ENCODE results near the gene SSH3.
A peak's percentile ranks its signal among the peaks of the same experiment; 100 is the strongest.

Gene SSH3, protein sequence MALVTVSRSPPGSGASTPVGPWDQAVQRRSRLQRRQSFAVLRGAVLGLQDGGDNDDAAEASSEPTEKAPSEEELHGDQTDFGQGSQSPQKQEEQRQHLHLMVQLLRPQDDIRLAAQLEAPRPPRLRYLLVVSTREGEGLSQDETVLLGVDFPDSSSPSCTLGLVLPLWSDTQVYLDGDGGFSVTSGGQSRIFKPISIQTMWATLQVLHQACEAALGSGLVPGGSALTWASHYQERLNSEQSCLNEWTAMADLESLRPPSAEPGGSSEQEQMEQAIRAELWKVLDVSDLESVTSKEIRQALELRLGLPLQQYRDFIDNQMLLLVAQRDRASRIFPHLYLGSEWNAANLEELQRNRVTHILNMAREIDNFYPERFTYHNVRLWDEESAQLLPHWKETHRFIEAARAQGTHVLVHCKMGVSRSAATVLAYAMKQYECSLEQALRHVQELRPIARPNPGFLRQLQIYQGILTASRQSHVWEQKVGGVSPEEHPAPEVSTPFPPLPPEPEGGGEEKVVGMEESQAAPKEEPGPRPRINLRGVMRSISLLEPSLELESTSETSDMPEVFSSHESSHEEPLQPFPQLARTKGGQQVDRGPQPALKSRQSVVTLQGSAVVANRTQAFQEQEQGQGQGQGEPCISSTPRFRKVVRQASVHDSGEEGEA

DNA sequence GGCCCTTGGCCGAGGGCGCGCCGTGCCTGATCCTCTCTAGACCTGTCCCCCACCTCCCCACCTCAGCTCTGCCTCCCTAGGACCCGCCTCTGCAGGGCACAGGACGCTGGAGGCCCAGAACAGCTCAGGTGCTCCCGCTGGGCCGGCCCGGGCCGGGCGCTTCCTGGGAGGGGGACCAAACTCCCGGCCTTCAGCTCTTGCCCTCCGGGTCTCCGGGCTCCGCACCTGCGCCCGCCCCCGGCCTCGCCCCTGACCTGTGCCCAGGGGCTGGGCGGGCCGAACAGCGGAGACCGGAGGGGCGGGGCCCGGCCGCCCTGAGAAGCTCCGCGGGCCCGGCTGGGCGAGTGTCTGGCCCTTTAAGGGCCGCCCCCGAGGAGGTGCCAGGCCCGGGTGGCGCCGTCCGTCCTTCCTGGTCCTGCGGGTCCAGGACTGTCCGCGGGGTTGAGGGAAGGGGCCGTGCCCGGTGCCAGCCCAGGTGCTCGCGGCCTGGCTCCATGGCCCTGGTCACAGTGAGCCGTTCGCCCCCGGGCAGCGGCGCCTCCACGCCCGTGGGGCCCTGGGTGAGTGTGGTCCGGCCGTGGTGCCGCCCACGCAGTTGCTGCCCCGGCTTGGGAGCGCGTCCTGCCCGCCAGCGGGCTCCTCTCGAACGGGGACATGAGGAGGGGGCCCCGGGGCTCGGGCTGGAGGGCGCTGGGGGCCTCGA is at the start of gene SSH3:
Gene SSH3, plus strand, starts transcription at position 399 of the 703 bp plus-strand sequence. Its CDS starts 96 bp downstream, at position 495.
- FAIRE-seq (no peak), DNase-seq (ENCODE audit: insufficient read length, low spot score) (peak; percentile 46)
- TF ChIP-seq, protein P1, sequence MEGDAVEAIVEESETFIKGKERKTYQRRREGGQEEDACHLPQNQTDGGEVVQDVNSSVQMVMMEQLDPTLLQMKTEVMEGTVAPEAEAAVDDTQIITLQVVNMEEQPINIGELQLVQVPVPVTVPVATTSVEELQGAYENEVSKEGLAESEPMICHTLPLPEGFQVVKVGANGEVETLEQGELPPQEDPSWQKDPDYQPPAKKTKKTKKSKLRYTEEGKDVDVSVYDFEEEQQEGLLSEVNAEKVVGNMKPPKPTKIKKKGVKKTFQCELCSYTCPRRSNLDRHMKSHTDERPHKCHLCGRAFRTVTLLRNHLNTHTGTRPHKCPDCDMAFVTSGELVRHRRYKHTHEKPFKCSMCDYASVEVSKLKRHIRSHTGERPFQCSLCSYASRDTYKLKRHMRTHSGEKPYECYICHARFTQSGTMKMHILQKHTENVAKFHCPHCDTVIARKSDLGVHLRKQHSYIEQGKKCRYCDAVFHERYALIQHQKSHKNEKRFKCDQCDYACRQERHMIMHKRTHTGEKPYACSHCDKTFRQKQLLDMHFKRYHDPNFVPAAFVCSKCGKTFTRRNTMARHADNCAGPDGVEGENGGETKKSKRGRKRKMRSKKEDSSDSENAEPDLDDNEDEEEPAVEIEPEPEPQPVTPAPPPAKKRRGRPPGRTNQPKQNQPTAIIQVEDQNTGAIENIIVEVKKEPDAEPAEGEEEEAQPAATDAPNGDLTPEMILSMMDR (IDR thresholded peaks at IDR 0.05; ENCODE audit: insufficient read depth, missing control alignments), result no peak

DNA sequence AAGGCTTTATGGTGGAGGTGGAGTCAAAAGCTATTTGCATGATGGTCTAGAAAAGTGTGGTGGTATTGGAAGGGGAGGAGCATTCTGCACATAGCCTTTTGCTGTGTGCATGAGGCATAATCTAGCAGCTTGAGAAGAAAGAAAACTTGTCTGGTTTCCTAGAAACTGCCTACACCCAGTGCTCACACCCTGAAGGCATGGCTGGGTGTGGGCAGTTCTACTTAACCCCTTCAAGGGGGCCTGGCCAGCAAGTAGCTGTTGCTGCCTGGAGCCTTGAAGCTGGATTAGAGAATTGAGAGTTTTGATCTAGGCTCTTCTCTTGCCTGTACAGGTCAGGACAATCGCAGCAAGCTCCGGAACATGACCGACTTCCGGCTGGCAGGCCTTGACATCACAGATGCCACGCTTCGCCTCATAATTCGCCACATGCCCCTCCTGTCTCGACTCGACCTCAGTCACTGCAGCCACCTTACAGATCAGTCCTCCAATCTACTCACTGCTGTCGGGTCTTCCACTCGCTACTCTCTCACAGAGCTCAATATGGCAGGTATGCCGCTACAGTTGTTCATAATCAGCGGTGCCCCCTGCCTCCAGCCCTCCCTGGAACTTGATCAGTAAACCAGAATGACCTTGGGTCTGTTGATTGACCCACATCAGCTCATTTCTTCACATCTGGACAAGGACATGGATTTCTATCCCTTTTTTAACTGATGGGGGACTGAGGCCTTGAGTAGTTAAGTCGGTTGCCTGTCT is 49.3 kb upstream of the SSH3 start:
- TF ChIP-seq, protein P1 (IDR thresholded peaks at IDR 0.05; ENCODE audit: insufficient read depth, missing control alignments), result no peak
- DNase-seq (ENCODE audit: insufficient read length, low spot score) (no peak), FAIRE-seq (no peak)

DNA sequence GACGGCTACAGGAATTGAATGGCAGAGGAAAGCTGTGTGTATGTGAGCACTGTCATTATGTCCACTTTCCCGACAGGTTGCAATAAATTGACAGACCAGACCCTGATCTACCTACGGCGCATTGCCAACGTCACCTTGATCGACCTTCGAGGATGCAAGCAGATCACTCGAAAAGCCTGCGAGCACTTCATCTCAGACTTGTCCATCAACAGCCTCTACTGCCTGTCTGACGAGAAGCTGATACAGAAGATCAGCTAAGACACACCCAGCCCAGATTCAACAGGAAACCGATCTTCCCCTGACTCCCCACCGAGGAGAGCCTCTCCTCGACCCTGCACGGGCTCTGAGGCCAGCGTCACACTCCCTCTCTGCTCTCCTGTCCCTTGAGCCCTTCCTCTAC is 48.5 kb upstream of the SSH3 start:
- TF ChIP-seq, protein P1 (IDR thresholded peaks at IDR 0.05; ENCODE audit: insufficient read depth, missing control alignments), result no peak
- DNase-seq (ENCODE audit: insufficient read length, low spot score), result no peak
- FAIRE-seq, result no peak

DNA sequence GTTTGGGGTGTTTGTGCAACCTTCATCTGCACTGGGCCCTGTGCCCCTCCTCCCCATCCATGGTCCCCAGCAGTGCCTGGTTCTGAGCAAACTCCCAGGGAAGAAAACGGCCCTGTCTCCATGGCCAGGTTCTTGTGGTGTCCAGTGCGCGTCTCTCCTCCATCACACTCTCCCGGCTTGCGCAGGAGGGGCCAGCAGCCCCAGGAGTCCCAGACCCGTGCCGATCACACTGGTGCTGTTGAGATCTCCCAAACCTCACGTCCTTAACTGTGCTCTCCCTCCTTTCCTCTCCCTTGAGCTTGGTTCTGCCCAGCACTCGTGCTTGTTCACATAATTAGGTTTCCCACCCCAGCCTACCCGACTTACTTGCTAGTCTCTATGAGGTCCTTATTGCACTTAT is 48.0 kb upstream of the SSH3 start:
- no peak for FAIRE-seq
- TF ChIP-seq, protein P1 (IDR thresholded peaks at IDR 0.05; ENCODE audit: insufficient read depth, missing control alignments), result no peak
- no peak for DNase-seq (ENCODE audit: insufficient read length, low spot score)

DNA sequence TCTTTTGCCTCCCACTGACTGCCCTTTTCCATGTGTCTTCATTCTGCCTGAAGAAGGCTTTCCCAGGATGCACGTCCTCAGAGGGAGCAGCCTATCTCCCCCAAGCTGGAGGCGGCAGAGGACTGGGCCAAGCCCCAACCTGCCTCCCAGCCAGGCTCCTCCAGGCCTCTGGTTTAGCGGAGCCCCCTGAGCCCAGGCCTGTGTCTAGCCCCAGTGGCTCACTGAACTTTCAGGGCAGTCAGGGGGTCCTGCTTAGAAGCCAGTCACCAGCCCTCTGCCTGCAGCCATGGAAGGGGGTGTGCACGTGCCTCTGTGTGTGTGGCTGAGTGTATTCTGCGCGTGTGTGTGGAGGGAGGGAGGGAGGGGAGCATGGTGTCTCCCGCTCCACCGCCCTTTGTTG is 47.5 kb upstream of the SSH3 start:
- FAIRE-seq (no peak), DNase-seq (ENCODE audit: insufficient read length, low spot score) (no peak)
- TF ChIP-seq, protein P1 (IDR thresholded peaks at IDR 0.05; ENCODE audit: insufficient read depth, missing control alignments), result no peak

DNA sequence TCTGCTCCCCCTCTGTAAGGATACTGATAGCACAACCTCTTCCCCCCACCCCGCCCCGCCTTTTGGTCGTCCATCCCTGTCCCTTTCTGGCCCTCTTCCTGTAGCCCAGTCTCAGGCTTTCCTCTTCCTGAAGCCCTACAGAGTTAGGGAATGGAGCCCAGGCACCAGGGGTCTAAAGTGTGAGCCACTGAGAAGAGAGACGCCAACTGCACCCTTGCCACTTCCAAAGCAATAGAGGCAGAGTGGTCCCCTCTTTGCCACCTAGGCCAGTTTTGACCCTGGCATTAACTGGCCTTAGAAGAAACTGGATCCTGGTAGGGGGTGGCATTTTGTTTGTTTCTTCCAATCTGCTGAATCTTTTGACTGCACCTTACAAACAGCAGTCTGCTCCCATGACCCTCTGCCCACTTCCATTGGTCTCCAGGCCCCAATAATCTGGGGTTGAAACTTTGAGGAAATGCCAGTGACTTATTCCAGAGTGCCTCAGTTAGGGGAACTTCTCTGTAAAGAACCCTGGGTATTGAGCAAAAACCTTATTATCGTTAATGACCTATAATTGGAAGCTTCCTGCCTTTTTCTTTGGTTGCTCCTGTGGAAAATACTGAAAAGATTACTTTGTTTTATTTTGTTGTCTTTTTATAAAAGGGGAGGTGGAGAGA is 46.7 kb upstream of the SSH3 start:
- DNase-seq (ENCODE audit: insufficient read length, low spot score), result peak; percentile 5
- TF ChIP-seq, protein P1 (IDR thresholded peaks at IDR 0.05; ENCODE audit: insufficient read depth, missing control alignments), result no peak
- no peak for FAIRE-seq

Data from D721Med (cell line).